HG03460 (cell line): ENCODE data around the gene ROMO1.
"Not testable (repeated sequence)": the region's sequence is repeated elsewhere in the genome, so short reads cannot be mapped to it uniquely, and the experiment has no call there.

Source experiments
- ATAC-seq: cut with Tn5 transposase; IDR thresholded peaks from one replicate; pipeline ENCODE4 v1.9.1; 2021; ENCODE audit not compliant: unreplicated experiment

Gene ROMO1

GRCh38 chr20:35709259-35709658 lies 10.1 kb downstream of the ROMO1 start:
- ATAC-seq = no peak

GRCh38 chr20:35710039-35710438 lies 10.8 kb downstream of the ROMO1 start:
- ATAC-seq = no peak

DNA sequence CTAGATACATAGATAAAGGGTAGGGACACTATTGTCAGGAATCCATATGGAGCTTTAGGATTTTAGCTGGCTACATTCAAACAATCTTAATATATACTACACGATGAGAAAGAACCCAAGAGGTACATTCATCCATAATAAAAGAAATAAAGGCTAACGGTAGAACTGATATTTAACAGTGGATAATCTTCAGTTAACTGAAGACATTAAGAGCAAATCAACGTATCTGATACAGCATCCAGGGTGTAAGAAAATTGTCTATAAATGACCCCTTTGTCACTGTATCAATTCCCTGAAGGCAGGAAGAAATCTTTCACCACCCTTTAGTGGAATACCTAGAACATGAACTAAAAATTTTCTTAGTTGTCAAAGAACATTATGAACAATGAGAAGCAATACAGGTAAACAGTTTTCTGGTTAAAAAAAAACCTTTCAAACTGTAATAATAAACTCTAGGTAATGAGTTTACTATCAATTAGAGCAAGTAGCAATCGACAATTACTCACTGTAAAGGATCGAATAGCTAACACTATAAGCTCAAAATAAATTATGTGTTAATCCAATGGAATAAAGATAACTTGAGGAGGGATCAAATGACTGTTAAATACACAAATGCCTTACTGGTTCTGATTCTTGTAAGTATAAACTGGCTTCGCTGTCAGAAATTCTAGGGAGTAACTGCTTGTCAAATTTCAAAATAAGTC lies 11.8 kb downstream of the ROMO1 start:
- ATAC-seq = no peak

DNA sequence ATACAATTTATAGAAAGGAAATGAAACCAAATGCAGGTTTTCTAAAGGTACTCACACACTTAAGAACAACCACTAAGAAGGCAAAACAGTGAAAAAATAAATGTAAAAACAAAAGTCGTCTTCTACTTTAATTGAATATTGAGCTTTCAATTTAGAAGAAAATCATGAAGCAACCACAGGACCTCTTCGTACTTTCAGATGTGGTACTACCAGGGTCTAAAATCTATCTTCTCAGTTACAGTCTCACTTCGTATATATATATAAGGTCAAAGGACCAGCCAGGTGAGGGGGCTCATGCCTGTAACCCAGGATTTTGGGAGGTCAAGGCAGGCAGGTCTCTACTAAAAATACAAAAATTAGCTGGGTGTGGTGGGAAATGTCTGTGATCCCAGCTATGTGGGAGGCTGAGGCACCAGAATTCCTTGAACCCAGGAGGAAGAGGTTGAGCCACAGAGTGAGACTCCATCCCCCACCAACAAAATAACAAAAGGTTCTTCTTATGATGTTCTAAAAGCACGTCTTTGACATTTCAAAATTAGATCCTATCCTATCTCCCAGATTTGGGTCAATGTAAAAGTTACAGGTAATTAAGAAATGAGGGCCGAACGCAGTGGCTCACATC lies 12.5 kb downstream of the ROMO1 start:
- no peak for ATAC-seq

GRCh38 chr20:35713120-35713519 lies 13.9 kb downstream of the ROMO1 start:
- ATAC-seq = not testable (repeated sequence)

DNA sequence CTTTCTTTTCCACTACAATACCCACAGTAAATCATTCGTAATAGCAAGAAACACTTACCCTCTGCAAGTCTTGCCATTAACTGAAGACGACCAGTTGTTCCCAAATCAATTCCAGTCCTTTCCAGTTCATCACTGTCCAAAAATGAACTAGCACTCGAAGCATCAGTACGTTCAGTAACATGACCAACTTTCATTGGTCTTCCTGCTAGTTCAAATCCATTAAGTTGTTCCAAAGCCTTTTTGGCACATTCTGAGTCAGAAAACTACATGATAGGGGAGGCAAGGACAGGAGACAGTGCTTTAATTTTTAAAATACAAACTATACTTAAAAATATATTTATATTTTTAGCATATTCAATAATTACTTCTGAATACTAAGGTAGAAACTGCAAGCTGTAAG lies 14.9 kb downstream of the ROMO1 start:
- no peak for ATAC-seq

GRCh38 chr20:35715652-35716051 lies 16.4 kb downstream of the ROMO1 start:
- no peak for ATAC-seq

DNA sequence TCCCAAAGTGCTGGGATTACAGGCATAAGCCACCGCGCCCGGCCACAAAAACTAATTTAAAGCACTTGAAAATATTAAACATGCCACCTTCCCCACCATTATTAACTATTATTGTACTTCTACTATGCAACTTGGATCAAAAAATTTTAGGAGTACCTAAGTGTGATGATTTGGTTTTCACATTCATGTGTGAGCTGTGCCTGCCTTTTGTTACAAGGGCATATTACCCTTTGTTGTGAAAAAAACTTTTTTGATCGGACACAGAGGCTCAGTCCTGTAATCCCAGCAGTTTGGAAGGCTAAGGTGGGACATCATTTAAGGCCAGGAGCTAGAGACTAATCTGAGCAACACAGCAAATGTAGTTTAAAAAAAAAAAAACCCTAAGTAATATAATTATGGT lies 17.1 kb downstream of the ROMO1 start:
- no peak for ATAC-seq

GRCh38 chr20:35718321-35718720 lies 19.1 kb downstream of the ROMO1 start:
- not testable (repeated sequence) for ATAC-seq

DNA sequence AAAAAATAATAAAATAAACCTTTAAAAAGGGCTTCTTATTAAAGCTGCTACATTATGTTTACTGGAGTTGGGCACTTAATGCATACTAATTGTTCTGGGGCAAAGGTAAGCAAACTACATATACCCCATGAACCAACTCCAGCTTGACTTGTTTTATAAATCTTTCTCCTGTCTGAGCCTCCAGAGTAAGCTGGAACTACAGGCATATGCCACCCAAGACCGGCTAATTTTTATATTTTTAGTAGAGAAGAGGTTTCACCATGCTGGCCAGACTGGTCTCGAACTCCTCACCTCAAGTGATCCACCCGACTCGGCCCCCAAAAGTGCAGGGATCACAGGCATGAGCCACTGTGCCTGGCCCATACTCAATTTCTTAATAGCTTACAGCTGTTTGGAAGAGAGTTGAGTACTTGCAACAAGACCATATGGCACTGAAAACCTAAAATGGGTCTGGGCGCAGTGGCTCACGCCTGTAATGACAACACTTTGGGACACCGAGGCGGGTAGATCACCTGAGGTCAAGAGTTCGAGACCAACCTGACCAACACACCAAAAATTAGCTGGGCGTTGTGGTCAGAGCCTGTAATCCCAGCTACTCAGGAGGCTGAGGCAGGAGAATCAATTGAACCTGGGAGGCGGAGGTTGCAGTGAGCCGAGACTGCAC lies 19.9 kb downstream of the ROMO1 start:
- no peak for ATAC-seq

DNA sequence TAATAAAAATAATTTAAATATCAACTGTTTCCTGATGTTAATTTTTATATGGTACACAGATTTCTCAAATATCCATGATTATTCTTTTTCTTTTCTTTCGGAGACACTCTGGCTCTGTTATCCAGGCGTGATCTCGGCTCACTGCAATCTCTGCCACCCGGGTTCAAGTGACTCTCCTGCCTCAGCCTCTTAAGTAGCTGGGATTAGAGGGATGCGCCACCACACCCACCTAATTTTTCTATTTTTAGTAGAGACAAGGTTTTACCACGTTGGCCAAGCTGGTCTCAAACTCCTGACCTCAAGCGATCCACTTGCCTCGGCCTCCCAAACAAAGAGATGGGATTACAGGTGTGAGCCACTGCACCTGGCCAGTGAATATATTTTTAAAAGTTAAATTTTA lies 20.5 kb downstream of the ROMO1 start:
- ATAC-seq = no peak

GRCh38 chr20:35720165-35721123 lies 21.2 kb downstream of the ROMO1 start:
- no peak for ATAC-seq

DNA sequence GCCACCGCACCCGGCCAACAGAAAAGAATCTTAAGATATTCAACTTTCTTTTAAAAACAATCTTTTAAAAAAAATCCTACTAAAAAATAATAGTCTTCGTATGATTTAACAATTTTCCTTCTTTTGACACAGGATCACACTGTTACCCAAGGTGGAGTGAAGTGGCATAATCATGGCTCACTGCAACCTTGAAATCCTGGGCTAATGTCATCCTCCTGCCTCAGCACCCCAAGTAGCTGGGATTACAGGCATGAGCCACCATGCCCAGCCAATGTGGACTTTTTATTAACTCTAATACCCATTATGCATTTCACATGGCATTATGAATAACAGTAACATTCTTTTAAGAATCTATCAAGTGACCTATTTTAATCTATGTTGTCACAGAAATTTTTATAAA lies 22.0 kb downstream of the ROMO1 start:
- no peak for ATAC-seq

- no peak for ATAC-seq
These were observed 22.4 kb downstream of the ROMO1 start for GRCh38 chr20:35721621-35722020.

DNA sequence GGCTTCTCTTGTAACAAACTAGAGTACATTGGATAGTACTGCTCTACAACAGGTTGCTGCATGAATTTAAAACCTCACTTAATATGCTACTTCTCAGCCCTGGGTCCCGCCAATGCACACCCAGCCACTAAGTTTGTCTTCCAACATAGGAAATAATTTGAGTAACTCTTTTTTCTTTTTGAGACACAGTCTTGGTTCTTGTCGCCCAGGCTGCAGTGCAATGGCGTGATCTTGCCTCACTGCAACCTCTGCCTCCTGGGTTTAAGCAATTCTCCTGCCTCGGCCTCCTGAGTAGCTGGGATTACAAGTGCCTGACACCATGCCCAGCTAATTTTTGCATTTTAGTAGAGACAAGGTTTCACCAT lies 24.1 kb downstream of the ROMO1 start:
- not testable (repeated sequence) for ATAC-seq

GRCh38 chr20:35723652-35724320 lies 24.6 kb downstream of the ROMO1 start:
- not testable (repeated sequence) for ATAC-seq

- no peak for ATAC-seq
These were observed 25.4 kb downstream of the ROMO1 start for GRCh38 chr20:35724321-35725230.

- ATAC-seq = no peak
These were observed 27.9 kb downstream of the ROMO1 start for GRCh38 chr20:35726842-35727711.
